ENCODE results near the gene SLC22A3.

SLC22A3 gene

DNA sequence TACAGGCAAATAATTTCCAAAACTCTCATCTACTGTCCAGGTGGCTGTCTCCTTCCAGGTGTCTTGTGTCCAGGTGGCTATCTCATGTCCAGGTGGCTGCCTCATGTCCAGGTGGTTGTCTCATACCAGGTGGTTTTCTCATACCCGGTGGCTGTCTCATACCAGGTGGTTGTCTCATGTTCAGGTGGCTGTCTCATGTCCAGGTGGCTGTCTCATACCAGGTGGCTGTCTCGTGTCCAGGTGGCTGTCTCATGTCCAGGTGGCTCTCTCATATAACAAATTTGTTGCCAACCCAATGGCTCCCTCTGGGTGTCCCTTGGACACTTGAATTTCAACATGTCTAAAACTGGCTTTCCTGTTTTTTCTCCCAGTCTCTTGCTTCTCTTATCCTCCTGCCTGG, 14.3 kb upstream of the SLC22A3 start:
- DNase-seq (ENCODE audit: low read depth in 2 of 2) = no peak

DNA sequence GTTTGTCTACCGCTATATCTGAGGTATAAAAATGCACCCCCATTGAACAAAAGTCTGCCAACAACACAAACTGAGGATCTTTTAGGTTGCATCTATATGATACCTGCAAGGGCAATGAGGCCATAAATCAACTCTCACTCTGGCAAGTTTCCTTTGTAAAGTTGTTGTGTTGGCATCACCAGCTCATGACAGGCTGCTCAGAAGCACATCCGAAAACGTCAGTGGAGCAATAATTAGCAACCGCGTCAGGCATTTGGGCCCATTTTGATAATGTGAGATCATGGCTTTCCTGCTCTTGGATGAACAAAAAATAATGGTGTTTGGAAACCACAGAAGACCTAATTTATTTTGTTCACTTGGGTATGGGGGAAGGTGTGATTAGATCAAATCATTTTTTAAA, 12.0 kb upstream of the SLC22A3 start:
- DNase-seq (ENCODE audit: low read depth in 2 of 2) = no peak

DNA sequence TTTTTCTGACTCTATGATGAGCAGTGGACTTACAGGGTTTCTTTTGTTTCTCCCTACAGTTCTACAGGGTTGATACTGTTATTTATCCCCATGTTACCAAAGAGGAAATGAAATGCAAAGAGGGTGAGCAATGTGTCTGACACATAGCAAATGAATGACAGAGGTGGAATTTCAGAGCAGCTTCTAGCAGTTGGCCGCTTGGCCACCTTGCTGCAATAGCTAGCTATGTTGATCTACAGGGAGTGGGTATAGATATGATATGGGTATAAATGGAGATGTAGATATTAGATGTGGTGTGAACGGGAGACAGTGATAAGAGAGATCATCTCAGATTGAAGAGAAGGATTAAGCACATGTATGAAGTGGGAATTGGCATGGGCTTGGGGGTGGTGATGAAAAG, 10.9 kb upstream of the SLC22A3 start:
- no peak for DNase-seq (ENCODE audit: low read depth in 2 of 2)

DNA sequence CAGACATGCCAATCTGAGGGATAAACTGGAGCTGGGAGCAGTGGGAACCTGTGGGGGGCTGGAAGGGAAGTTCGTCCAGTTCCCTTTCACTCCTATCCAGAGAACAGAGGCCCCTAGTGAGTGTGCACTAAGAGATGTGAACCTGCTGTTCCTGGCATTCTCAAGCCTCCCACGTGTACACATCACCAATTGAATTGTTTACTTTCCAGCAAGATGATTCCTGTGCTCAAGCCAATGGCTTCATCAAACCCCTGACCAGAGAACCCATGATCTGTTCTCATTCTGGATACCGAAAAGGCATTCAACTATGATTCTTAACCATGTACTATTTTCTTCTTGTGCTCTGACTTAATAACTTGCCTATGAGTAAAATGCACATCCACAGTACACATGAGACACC, 10.2 kb upstream of the SLC22A3 start:
- DNase-seq (ENCODE audit: low read depth in 2 of 2) = no peak

DNA sequence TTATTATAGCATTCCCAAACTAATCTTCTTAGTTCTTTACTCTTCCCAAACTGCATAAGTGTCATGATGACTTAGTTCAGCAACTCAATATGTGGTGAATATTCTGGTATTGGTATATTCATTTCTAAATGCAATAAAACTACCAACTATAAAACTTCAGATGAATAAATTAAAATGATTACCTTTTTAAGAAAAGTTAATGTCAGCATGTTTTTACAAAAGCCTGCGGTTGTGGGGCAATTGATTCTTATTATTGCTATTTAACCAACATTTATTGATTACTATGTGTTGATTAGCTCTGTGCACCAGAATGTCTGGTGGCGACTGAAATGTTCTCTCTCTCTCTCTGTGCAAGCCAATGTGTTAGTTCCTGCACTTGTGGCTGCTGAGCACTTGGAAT, 5.0 kb upstream of the SLC22A3 start:
- no peak for DNase-seq (ENCODE audit: low read depth in 2 of 2)

DNA sequence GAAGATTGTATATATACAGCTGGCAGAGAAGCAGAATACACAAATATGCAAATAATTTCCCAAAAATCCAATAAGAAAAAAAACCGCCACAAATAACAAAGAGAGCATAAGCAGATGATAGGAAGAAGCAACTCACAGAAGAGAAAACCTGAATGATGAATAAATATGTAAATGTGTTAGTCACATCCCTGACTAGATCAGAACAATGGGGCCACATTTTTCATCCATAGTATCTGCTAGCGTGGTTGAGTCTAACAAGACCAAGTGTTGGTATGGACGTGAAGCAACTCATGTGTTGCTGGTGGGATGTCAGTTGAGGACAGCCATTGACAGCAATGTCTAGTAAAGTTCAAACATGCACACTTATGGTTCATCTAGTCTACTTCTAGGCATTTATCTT, 3.9 kb upstream of the SLC22A3 start:
- DNase-seq (ENCODE audit: low read depth in 2 of 2) = no peak

DNA sequence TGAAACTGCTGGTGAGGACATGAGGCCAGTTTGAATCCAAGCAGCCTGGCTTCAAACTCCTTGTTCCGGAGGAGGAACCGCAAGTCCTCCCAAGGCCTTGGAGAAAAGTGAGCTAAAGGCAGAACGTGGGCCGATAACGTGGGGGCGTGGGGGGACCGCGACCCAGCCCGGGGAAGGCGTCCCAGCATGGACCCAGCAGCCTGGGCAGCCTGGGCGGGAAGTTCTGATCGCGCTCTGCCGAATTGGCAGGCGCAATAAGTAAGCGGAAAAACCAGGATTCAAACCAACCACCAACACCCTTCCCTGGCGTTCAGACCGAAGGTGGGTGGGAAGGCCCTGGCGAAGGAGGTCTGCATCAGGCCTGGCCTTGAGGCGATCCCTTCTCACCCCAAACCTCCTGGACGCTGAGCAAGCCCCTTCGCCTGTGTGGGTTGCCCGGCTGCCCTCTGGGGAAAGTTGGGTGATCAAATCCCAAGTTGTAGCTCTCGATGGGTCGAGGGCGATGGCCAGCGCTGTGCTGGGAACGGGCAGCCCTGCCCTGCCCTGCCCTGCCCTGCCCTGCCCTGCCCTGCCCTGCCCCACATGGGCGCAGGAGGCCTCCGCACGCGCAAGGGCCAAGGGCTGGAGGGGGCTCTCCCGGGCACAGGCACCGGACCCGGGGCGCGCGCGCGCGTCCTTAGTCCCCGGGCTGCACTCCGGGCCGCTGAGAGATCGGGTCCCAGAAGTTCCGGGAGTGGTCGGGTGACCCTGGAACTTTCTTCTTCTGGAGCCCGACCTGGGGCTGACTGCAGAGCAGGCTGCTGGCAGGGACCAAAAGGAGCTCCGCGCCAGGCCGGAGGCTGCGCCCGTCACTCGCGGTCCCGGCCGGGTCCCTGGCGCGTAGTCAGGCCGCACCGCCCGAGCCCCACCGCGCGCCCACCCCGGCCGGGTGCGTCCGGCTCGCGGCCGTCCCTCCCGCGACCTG, 637 bp upstream of the SLC22A3 start:
- no peak for DNase-seq (ENCODE audit: low read depth in 2 of 2)

DNA sequence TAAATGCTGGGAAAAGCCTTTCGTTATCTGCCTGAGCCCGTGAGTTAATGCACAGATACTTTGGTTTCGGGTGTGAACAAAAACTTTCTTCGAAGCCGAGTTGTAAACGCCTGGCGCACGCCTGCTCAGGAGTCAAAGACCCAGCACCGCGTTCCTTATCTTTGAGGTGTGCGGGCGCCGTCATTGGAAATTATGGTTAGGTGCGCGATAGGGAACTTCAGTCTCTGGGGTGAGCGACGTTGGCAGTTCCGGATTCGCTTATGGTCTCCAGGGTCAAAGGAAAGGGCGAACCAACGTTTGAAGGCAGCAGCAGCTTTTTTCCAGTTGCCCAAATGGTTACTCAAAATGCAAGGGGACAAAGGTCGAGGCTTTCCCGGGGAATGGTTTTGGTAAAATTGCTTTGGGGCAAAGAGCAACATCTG, 853 bp downstream of the SLC22A3 start:
- DNase-seq (ENCODE audit: low read depth in 2 of 2) = no peak

DNA sequence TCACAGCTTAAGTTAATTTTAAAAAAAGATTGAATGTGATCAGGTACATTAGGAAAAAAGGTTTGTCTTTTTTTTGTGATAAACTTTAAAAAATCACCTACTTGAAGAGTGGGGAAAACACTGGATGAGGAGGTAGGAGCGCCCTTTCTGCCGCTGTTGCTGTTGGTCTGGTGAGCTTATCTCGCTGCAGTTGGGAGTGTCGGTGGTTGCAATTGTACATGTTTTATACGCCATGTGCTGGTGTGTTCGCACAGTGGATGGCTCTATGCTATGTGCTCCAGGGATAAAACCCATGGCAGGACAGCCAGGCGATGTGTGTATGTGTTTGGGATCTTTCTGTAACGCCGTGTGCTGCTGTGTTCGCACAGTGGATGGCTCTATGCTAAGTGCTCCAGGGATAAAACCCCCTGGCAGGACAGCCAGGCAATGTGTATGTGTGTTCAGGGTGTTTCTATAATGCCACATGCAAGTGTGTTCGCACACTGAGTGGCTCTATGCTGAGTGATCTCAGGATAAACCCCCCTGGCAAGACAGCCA, 1.7 kb downstream of the SLC22A3 start:
- DNase-seq (ENCODE audit: low read depth in 2 of 2) = no peak

DNA sequence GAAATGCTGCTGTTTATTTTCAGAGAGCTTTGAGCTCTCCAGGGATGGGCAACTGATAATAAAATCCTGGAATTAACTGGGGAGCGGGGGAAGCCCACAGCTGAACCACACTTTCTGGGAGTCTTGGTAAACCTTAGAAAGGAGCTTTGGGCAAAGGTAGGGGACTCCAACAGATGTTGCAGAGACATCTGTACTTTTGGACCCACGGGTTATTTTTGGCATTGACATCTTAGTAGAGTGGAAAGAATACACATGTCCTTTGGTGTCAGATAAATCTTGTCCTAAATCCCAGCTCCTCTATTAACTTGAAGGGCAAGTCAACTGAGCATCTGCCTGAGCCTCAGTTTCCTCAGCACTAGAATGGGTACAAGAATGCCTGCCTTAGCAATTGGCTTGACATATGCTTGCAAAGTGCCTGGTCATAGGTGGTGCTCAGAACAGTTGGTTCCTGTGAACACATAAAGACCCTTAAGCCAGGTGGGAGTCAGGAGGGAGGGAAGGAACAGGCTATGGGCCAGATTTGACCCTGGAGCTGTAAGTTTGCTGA, 5.8 kb downstream of the SLC22A3 start:
- DNase-seq (ENCODE audit: low read depth in 2 of 2) = no peak

DNA sequence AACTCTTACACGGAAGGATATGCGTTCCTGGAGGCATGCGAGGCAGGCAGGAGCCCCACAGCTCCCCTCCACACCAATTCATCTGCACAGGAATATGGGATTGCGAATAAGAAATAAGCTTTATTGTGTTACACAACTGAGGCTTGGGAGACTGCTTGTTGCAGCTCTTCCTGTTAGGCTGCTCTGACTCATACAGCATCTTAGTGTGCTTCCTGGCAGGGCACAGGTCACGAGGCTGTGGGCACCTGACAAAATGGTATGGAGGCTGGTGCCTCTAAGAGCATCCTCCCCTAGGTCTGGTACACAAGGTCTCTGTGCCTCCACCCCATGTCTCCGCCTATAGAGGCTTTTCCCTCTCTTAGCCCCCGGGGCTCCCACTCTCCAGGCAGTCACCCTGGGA, 6.8 kb downstream of the SLC22A3 start:
- DNase-seq (ENCODE audit: low read depth in 2 of 2) = no peak

DNA sequence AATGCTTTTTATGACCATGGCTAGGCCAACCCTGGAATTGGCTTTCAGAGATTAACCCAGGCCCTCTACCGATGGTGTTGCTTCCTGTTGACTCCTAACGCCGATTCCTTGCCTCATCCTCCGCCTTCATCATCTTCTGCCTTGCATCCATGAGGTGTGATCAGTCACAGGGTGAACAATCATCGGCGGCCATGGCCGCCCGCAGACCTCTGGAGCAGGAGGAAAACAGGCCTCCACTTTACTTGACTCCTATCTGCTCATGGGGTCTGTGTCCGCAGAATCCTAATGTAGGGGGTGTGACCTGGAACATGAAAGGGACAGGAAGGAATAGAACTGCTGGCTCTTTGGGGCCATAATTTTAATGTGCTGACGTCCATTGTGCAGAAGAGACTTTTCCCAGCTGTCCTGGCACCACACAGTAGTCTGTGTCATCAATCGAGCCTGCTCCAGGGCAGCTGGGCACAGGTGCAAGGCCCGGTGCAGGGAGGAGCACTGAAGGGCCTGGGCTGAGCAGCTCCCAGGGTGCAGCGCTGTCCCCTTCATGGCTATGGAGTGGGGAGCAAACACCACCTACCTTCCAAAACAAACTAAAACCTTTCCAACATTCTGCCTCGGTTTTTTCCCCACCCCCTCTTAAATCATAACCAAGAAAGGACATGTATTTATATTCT, 8.0 kb downstream of the SLC22A3 start:
- DNase-seq (ENCODE audit: low read depth in 2 of 2) = no peak

DNA sequence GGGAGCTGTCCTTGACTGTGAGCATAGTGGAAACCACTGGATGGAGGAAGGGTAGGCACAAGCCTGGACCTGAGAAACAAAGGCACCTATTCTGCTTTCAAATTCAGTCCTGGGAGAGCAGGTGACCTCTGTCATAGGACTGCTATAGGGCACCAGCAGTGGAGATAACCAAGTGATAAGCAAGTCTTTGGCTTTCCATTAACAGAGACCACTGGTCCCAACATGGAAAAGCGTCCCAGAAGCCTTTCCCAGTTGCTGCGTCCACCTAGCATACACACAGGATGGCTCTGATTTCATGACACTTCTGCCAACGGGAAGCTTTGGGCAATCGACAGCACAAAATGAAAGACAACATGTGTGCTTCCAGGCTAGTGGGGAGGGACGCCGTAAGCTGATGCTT, 8.9 kb downstream of the SLC22A3 start:
- no peak for DNase-seq (ENCODE audit: low read depth in 2 of 2)

DNA sequence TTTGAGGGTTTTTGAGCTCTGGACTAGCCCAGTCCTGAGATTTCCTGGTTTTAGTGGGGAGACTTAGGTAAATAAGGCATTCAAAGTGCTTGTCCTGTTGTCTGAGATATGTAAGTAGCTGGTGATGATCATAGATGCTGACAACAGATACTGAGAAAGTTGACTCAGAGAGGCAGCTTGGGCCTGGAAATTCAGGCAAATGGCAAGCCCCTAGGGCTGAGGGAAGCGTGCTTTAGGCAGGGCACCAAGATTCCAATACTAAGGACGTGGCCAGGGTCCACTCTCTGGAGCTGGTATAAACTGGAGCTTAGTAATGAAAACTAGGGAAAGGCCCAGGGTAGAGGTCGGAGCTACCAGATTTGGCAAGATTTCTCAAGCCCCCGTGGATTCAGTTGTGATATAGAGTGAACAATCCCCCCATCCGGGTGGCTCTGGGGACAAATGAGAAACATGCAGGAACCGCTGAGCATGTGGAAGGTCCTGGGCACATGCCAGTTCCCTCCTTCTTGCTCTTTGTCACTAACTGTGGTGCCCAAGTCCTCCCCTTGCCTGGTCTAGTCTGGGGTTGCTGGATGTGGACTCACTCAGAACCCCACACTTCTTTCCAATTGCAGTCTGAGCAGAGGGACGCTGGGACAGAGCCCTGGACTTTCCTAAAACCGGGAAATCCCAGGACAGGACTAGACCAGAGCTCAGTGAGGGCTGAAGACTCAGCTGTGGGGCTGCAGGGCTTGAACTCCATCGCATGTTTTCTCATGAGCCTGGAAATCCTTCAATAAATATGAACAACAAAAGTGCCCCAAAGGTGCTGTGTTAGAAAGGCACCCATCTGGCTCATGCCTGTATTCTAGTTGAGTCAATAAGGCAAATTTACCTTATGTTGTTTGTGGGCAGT, 10.3 kb downstream of the SLC22A3 start:
- no peak for DNase-seq (ENCODE audit: low read depth in 2 of 2)

DNA sequence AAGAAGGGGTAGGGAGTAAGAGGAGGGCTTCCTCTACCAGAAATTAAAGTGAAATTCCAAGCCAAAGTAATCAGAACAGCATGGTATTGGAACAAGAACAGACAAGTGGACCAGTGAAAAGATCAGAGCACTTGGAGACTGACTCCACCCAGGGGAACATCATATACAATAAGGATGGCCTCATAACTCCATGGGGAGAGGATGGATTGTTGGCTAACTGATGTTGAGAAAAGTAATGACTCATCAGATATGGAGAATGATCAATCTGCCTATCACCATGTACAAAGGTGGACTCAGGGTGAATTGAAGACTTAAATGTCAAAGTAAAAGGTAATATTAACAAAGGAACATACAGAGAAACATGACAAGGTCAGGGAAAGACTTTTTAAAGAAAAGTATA, 12.8 kb downstream of the SLC22A3 start:
- DNase-seq (ENCODE audit: low read depth in 2 of 2) = no peak

DNA sequence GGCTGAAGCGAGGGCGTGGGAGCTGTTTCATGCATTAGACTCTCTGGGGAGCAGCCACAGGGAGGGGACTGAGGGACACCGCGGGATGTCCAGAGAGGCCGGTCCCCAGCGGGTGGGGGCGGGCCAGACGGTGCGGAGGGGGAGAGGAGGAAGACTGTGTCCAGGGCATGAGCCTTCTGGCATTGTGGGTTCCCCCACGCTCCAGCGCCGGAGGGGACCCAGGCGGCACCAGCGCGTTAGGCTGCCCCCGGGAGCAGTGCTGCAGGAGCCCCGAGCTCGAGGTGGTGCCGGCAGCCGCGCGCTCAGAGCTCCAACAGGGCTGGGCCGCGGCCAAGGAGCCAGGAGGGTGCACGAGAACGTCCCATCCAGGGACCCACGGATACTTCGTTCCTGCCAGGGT, 14.4 kb downstream of the SLC22A3 start:
- no peak for DNase-seq (ENCODE audit: low read depth in 2 of 2)

DNA sequence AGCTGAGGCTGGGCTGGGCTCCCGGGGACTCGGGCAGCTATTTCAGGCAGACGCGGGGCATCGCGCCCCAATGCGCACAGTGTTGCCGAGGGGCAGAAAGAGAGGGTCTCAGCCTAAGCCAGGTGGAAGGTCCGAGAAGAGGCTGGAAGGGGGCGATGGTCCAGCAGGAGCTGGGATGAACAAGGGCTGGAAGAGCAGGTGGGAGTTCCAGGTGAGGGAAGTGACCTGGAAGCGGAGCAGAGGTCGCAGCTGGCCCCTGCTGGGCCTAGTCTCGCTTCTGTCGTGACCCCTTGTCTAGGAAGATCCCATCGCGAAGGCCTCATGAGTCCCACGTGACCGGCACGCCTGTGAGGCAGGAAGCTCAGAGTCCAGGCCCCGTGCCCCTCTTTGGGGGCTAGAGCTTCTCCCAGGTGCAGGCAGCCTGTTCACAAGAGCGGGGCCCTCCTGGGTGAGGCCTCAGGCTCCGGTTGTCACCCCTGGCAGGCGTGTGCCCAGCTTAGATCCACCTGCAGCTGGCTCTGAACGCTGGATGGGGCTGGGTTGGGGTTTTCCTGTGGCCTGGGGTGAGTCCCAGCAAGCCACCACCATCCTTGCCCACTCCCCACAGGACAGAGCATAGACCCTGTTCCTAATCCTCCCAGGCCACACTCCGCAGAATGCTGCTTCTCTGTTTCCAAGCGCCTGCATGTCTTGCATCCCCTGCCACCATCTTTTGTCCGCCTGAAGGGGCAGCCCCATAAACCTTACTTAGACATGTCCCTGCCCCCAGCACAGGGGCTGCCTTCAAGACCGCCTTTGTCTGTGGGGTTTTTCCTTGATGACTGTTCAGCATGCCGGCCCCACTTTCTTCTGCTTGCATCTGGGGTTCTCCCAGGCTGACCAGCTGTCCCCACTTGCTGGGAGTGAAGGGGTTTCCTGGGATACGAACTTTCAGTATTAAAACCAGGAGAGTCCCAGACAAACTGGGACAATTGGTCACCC, 15.1 kb downstream of the SLC22A3 start:
- no peak for DNase-seq (ENCODE audit: low read depth in 2 of 2)

DNA sequence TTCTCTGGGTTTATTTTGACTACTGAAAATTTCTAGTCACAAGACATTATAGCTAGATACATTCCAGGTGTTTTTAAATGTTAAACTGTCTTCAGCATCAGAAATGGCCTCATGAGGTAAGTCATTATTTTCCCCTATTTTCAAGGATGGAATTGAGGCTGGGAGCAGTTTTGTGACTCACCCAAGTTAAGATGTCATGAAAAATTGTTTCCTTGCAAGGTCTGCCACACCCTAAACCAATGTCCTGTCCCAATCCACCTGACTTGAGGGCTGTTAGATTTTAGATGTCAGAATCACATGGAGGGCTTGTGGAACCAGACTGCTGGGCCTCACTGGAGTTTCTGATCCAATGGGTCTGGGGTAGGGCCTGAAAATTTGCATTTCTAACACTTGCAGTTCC, 16.9 kb downstream of the SLC22A3 start:
- DNase-seq (ENCODE audit: low read depth in 2 of 2) = no peak

DNA sequence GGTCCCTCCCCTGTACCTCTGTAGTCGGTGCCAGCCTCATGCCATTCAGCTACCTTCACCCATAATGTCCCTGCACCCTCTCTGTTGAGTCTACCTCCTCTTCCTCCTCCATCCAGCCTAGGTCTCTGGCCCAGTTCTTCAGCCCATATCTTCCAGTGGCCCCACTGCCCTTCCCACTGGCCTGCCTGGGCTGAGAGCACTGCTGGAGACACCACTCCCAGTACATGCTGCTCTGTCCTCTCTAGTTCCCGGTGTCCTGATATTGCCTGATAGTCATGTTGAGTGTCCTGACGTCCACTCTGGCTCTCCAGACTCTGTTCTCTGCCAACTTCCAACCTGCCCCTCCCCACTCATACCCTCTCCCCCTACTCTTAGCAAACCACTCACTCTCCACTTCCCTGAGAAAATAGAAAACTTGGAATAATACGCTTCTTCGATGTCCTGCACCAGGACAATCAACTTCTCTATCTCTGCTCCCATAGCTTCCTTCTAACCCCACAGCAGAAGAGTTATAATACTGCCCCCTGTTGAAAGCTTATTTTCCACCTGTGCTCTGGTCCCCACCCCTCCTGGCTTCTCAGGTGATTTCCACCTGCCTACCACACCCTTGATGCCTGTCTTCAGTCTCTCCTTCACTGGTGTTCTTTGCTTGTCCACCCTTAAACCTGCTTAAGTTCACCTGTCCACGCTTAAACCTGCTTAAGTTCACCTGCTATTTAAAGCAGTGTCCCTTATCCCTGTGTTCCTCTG, 19.8 kb downstream of the SLC22A3 start:
- no peak for DNase-seq (ENCODE audit: low read depth in 2 of 2)

DNA sequence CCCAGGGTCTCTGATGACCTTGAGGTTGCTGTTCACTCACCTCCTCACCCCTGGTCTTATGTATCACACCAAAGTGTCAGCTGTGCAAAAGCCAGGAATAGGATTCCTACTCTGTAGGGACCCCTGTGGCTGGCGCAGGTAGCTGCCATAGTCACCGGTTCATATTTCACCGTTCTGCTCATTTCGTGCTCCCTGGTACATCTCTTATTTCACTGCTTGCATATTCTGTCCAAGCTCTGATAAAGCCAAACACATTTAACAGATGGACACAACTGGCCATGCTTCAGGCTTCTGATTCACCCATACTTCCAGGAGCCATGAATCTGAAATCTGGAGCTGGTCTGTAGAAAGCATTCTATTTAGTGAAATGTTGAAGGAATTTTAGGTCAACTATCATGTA, 20.5 kb downstream of the SLC22A3 start:
- DNase-seq (ENCODE audit: low read depth in 2 of 2) = no peak

Data from activated CD4-positive, alpha-beta T cell treated with anti-CD3 and anti-CD28 coated beads for 24 hours (primary cell).